Vagina (tissue), 2 donors: ENCODE results near the gene FOXO3. TPM values are rescaled to one million over a fixed set of nuclear protein-coding genes. Genes with fewer than 3 reads are reported as not detected.

ENCODE experiments used
- DNase-seq, 2 donors: peaks; one replicate each; pipeline ENCODE4 v3.0.0-alpha.2; 2017; ENCODE audit errors: extremely low spot score in 2 of 2
- H3K27ac ChIP-seq: fragments of 200-600 bp; sonication (generic); one replicate; pipeline ENCODE4 v1.5.1; 2019
- H3K27me3 ChIP-seq: fragments of 200-600 bp; sonication (generic); one replicate; pipeline ENCODE4 v1.5.1; 2019
- H3K36me3 ChIP-seq, 2 donors: fragments of 200-600 bp; sonication (generic); one replicate each; pipeline ENCODE4 v1.5.1; 2017 to 2019
- H3K4me1 ChIP-seq: fragments of 200-600 bp; sonication (generic); one replicate; pipeline ENCODE4 v1.5.1; 2019
- H3K4me3 ChIP-seq, 2 donors: fragments of 200-600 bp; sonication (generic); 1 replicate in 1 of 2; 2 replicates in 1 of 2; pipeline ENCODE4 v1.5.1; 2016 to 2019
- H3K9me3 ChIP-seq: fragments of 200-600 bp; sonication (generic); one replicate; pipeline ENCODE4 v1.5.1; 2019
- CTCF ChIP-seq, 3 experiments: fragments of 450-650 bp in 2 of 3; fragments of 200-600 bp in 1 of 3; sonication (generic) in 1 of 3; IDR thresholded peaks; one replicate each; pipeline ENCODE4 v1.5.1; 2017 to 2019; ENCODE audit warnings: antibody characterized with exemption in 3 of 3, mild to moderate bottlenecking in 2 of 3, moderate library complexity in 2 of 3
- POLR2A ChIP-seq, 2 donors: fragments of 450-650 bp; IDR thresholded peaks; one replicate each; pipeline ENCODE4 v1.6.1; 2017; ENCODE audit warnings: antibody characterized with exemption in 2 of 2, mild to moderate bottlenecking in 2 of 2, moderate library complexity in 2 of 2
- POLR2AphosphoS5 ChIP-seq, 2 donors: sonication (generic); formaldehyde crosslinking; IDR thresholded peaks; one replicate each; pipeline ENCODE4 v1.9.0; 2017; ENCODE audit warnings: antibody characterized with exemption in 2 of 2, mild to moderate bottlenecking in 2 of 2, low read depth in 1 of 2; ENCODE audit not compliant: insufficient read depth in 1 of 2
- intact Hi-C: fragments of 100-400 bp; cut with DNase I; formaldehyde crosslinking; loops from one replicate; pipeline ENCODE4 v1.15.1; 2023
- total RNA-seq: library from RNA; depleted of rRNA; stranded (reverse); fragments of >200 nt; gene quantifications from one replicate; pipeline ENCODE4 v1.2.3, GENCODE V29; 2016

The FOXO3 gene
- total RNA-seq, 1 donor from 2014 or later, result 110 TPM

GRCh38 chr6:108652375-108652774, 91.7 kb downstream of the FOXO3 start:
- no peak for DNase-seq
- Histone ChIP-seq H3K27ac (peak overlapping the region; percentile 79), H3K36me3 (peaks cover 0 to 6% of the 10 kb centered on the region in 2 donors), H3K9me3 (no peaks in the 10 kb centered on the region), H3K27me3 (no peaks in the 10 kb centered on the region), H3K4me3 (no peak overlapping the region), H3K4me1 (peaks cover 88% of the 10 kb centered on the region)
- intact Hi-C loops, result loop anchor here (5.0 kb wide), 1 partner anchor 90 kb away; the partner anchor contains the start of gene FOXO3
- no peak for TF ChIP-seq POLR2AphosphoS5 (IDR thresholded peaks at IDR 0.05; ENCODE audit: insufficient read depth in 1 of 2, low read depth in 1 of 2)
- no peak for TF ChIP-seq POLR2A (IDR thresholded peaks at IDR 0.05)
- no peak for TF ChIP-seq CTCF (IDR thresholded peaks at IDR 0.05)

GRCh38 chr6:108653949-108654348, 93.2 kb downstream of the FOXO3 start:
- H3K27ac ChIP-seq, result peak overlapping the region; percentile 79
- TF ChIP-seq POLR2AphosphoS5 (IDR thresholded peaks at IDR 0.05; ENCODE audit: insufficient read depth in 1 of 2, low read depth in 1 of 2), result peak in 1 of 2 donors; percentile 61
- no peak for TF ChIP-seq CTCF (IDR thresholded peaks at IDR 0.05)
- no peaks in the 10 kb centered on the region for H3K9me3 ChIP-seq
- no peaks in the 10 kb centered on the region for H3K27me3 ChIP-seq
- intact Hi-C loops, result loop anchor here (5.0 kb wide), 1 partner anchor 92 kb away; the partner anchor contains the start of gene FOXO3
- peaks cover 90% of the 10 kb centered on the region for H3K4me1 ChIP-seq
- H3K4me3 ChIP-seq, result no peak overlapping the region
- H3K36me3 ChIP-seq, result no peaks in the 10 kb centered on the region
- no peak for DNase-seq

GRCh38 chr6:108654465-108655106, 93.9 kb downstream of the FOXO3 start:
- no peak overlapping the region for H3K4me3 ChIP-seq
- peaks cover 88% of the 10 kb centered on the region for H3K4me1 ChIP-seq
- H3K9me3 ChIP-seq, result no peaks in the 10 kb centered on the region
- no peak for DNase-seq
- intact Hi-C loops, result loop anchor here (5.0 kb wide), 1 partner anchor 92 kb away; the partner anchor contains the start of gene FOXO3
- H3K27me3 ChIP-seq, result no peaks in the 10 kb centered on the region
- TF ChIP-seq POLR2A (IDR thresholded peaks at IDR 0.05), result no peak
- no peak for TF ChIP-seq POLR2AphosphoS5 (IDR thresholded peaks at IDR 0.05; ENCODE audit: insufficient read depth in 1 of 2, low read depth in 1 of 2)
- no peak for TF ChIP-seq CTCF (IDR thresholded peaks at IDR 0.05)
- no peaks in the 10 kb centered on the region for H3K36me3 ChIP-seq
- peak overlapping the region; percentile 79 for H3K27ac ChIP-seq

GRCh38 chr6:108655806-108656651, 95.3 kb downstream of the FOXO3 start:
- peak overlapping the region; percentile 25 to 31 for H3K4me3 ChIP-seq
- intact Hi-C loops, result no loop called here
- no peak for DNase-seq

More at GRCh38 chr6:108655806-108656651, 95.3 kb downstream of the FOXO3 start:
- H3K36me3 ChIP-seq, result no peaks in the 10 kb centered on the region
- no peaks in the 10 kb centered on the region for H3K27me3 ChIP-seq
- H3K27ac ChIP-seq, result peak overlapping the region; percentile 79
- TF ChIP-seq POLR2AphosphoS5 (IDR thresholded peaks at IDR 0.05; ENCODE audit: insufficient read depth in 1 of 2, low read depth in 1 of 2) (peak in 1 of 2 donors; percentile 41), CTCF (IDR thresholded peaks at IDR 0.05) (no peak)
- peaks cover 88% of the 10 kb centered on the region for H3K4me1 ChIP-seq
- no peaks in the 10 kb centered on the region for H3K9me3 ChIP-seq
